T follicular helper cell (primary cell): ENCODE data around the gene PRPF38B.
"Not testable (repeated sequence)": the region's sequence is repeated elsewhere in the genome, so short reads cannot be mapped to it uniquely, and the experiment has no call there.

Experiments used
- DNase-seq: peaks from one replicate; pipeline ENCODE4 v3.0.0-alpha.2; 2020; ENCODE audit warnings: low read depth

PRPF38B gene

GRCh38 chr1:108679586-108680213 lies 12.4 kb upstream of the PRPF38B start:
- no peak for DNase-seq

- not testable (repeated sequence) for DNase-seq
Observed at GRCh38 chr1:108681701-108682100, 10.4 kb upstream of the PRPF38B start.

DNA sequence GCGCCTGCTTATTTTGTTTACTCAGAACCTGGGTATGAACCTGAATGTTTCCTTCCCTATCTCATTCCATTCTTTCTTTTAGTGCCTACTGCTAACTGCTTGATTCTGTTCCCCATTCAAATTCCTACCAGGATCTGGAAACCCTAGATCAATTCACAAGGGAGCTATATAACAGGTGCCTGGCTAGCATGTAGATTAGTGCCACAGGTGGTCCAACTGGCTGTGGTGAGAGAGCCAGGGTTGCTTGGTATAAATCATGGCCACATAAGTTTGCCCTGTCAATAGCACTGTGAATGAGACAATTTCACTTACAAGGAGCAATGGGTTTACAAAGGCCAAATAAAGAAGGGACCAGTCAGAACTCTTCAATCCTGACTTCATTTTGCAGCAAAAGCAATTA lies 6.6 kb upstream of the PRPF38B start:
- DNase-seq = no peak

GRCh38 chr1:108686614-108687313 lies 5.3 kb upstream of the PRPF38B start:
- no peak for DNase-seq

- no peak for DNase-seq
Observed at GRCh38 chr1:108691128-108691941, 775 bp upstream of the PRPF38B start.

DNA sequence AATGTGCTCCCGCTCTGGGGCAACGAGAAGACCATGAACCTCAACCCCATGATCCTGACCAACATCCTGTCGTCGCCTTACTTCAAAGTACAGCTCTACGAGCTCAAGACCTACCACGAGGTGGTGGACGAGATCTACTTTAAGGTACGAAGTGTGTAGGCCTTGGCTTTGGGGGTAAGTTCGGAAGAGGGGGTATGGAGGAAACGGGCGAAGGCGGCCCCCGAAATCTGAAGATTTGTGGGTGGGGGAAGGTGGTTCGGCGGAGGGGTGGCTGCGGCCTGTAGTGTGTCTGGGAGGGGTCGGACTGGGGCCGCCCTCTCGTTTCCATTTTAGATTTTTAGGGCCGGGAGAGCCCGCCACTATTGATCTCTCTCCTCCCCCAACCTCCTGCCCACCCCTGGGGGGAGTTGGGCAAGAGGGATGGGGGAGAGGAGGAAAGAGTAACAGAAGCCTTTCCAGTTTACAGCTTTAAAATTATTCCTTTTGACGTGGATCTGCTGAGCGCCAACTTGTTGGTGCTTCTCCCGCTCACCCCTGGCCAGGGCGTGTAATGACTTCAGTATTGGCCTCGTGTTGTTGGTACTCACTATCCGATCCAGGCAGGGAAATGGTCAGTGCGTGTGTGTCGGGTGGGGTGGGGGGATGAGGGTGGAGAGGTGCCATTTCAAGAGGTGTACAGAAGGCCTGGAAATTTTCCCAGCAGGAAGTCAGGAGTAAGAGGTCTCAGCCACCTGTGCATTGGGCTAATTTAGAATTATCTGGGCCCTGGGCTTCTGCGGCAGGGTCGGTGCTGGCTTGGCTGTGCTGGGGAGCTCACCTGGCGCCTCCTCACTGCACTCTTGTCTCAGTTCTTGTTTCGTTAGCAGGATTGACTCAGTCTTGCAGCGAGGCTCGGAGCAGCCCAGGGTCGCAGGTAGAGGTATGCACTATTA lies 880 bp downstream of the PRPF38B start:
- DNase-seq = peak; percentile 76

DNA sequence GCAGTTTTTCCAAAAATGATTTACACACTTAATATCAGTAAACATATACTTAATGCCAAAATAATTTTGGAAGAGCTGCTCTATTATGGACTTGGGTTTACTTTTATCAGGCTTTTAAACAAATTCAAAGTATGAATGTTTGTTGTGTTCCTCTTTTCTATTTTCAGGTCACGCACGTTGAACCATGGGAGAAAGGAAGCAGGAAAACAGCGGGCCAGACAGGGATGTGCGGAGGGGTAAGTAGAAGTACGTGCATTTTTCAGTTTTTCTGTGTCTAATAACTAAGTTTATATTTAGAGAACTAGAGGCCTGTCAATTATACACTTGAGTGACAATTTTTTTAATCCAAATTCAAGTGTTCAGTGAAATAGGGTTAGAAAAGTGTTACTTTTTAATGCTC lies 3.4 kb downstream of the PRPF38B start:
- no peak for DNase-seq

DNA sequence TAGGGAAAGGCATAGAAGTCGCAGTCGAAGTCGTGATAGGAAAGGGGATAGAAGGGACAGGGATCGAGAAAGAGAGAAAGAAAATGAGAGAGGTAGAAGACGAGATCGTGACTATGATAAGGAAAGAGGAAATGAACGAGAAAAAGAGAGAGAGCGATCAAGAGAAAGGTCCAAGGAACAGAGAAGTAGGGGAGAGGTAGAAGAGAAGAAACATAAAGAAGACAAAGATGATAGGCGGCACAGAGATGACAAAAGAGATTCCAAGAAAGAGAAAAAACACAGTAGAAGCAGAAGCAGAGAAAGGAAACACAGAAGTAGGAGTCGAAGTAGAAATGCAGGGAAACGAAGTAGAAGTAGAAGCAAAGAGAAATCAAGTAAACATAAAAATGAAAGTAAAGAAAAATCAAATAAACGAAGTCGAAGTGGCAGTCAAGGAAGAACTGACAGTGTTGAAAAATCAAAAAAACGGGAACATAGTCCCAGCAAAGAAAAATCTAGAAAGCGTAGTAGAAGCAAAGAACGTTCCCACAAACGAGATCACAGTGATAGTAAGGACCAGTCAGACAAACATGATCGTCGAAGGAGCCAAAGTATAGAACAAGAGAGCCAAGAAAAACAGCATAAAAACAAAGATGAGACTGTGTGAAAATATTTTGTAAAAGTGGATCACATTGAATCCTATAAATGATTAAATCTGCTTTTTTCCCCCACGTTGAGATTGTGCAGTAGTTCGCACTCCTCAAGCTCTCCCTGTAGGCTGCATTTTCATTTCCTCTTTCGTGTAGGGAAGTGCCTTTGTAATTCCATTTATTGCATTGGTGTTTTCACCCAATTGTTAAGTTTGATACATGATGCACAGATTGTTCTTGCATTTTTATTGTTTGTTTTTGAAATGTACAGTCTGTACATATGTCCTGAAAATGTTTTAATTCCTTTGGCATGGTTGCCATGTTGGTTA lies 7.5 kb downstream of the PRPF38B start:
- DNase-seq = no peak

- no peak for DNase-seq
Observed at GRCh38 chr1:108701176-108701849, 9.2 kb downstream of the PRPF38B start.

- DNase-seq = not testable (repeated sequence)
Observed at GRCh38 chr1:108702109-108702508, 10.0 kb downstream of the PRPF38B start.

- no peak for DNase-seq
Observed at GRCh38 chr1:108703939-108704338, 11.8 kb downstream of the PRPF38B start.

- no peak for DNase-seq
Observed at GRCh38 chr1:108704496-108704895, 12.4 kb downstream of the PRPF38B start.

DNA sequence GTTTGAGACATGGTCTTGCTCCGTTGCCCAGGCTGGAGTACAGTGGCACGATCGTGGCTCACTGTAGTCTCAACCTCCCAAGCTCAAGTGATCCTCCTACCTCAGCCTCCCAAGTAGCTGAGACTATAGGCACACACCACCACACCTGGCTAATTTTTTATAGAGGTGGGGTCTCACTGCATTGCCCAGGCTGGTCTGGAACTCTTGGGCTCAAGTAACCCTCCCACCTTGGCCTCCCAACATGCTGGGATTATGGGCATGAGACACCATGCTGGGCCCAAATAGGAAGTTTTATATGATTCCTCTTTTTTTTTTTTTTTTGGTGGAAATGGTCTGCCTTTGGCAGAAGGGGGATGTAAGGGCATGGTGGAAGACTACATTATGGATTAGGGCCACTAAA lies 14.5 kb downstream of the PRPF38B start:
- DNase-seq = no peak

GRCh38 chr1:108708691-108709660 lies 16.9 kb downstream of the PRPF38B start:
- peak; percentile 52 for DNase-seq

DNA sequence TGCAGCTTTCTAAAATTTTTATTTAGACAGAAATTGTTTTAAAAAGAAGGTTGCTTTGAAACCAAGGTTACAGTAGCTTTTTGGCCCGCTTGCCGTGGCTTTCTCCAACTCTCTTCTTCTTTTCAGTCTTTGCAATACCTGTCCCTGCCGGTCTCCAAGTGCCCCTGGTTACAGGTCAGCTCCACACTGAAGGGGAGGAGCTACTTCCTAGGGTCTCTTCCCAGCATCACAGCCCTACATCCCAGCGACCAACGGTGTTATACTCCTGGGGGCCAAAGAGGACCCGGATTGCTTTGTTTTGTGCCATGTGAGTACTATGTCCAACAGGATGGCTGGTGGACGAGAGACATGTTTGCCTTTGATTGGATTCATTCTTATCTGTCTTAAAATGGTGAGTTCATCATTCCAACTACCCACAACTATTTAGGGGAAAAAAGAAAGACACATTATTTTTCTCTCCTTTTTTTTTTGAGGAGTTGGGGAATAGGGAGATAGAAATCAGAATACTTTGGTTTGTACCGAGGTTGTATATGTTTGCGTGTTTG lies 20.6 kb downstream of the PRPF38B start, which contains the start of gene FNDC7:
Gene FNDC7 (plus strand): TSS at position 303 of the 545 bp plus-strand sequence. CDS start 26 bp downstream, at position 329.
- DNase-seq = no peak

DNA sequence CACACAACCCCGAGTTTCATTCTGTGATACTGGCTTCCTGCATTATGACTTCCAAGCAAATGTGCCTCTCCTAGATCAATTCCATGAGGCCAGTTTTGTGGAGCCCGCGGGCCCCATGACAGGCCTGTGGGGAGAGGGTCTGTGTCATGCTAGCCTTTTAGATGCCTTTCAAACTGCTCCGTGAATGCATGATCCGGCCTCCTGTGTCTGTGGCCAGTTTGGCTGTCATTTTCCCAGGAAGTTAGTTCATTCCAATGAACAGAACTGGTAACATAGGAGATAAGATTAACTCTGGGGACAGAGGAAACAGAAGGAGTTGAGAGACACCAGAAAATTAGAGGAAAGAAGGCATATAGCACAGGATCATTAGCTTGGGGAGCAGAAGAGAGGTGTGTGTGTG lies 23.8 kb downstream of the PRPF38B start:
- no peak for DNase-seq

GRCh38 chr1:108716437-108717230 lies 24.5 kb downstream of the PRPF38B start:
- no peak for DNase-seq
